Measurements from ENCODE around the gene TSPEAR.
A peak's percentile ranks its signal among the peaks of the same experiment; 100 is the strongest.
"Not testable (repeated sequence)": the region's sequence is repeated elsewhere in the genome, so short reads cannot be mapped to it uniquely, and the experiment has no call there.

Gene TSPEAR

DNA sequence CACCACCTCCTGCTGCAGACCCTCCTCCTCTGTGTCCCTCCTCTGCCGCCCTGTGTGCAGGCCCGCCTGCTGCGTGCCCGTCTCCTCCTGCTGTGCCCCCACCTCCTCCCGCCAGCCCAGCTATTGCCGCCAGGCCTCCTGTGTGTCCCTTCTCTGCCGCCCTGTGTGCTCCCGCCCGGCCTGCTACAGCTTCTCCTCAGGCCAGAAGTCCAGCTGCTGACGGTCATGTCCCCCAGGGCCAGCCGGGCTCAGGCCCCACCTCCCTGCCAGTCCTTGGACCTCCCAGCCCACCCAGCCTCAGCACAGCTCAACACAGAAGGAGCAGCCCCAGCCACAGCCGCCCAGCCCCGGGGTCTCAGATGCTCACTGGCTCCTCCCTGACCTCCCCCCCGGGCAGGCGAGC lies 83.5 kb downstream of the TSPEAR start:
- DNase-seq (ENCODE audit: low read depth in 2 of 2) = not testable (repeated sequence)

DNA sequence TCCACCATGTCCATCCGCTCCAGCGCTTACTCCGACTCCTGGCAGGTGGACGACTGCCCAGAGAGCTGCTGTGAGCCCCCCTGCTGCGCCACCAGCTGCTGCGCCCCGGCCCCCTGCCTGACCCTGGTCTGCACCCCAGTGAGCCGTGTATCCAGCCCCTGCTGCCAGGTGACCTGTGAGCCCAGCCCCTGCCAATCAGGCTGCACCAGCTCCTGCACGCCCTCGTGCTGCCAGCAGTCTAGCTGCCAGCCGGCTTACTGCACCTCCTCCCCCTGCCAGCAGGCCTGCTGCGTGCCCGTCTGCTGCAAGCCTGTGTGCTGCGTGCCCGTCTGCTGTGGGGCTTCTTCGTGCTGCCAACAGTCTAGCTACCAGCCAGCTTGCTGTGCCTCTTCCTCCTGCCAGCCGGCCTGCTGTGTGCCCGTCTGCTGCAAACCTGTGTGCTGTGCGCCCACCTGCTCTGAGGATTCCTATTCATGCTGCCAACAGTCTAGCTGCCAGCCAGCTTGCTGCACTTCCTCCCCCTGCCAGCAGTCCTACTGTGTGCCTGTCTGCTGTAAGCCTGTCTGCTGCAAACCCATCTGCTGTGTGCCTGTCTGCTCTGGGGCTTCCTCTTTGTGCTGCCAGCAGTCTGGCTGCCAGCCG lies 84.1 kb downstream of the TSPEAR start:
- DNase-seq (ENCODE audit: low read depth in 2 of 2) = not testable (repeated sequence)

DNA sequence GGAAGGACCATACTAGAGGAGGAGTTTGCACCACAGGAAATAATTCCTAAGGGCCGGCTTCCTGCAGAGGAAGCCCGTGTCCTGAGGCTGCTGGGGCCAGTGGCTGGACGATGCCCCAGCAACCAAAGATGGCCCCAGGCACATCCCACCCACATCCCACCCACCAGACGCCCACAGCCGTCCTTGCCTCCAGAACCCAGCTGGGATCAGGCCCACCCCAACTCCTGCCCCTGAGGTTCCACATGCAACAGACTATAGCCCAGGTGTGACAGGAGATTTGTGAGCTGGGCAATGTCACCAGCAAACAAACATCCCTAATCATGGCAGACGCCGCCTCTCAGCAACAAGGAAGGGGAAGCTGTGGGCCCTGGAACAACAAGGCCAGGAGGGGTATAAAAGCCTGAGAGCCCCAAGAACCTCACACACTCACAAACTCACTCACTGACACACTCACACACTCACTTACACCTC lies 84.7 kb downstream of the TSPEAR start, which contains the start of gene KRTAP10-9:
KRTAP10-9 (plus strand) TSS at position 421 of the 471 bp plus-strand sequence. CDS start 79 bp downstream, outside the sequence.
- no peak for DNase-seq (ENCODE audit: low read depth in 2 of 2)

DNA sequence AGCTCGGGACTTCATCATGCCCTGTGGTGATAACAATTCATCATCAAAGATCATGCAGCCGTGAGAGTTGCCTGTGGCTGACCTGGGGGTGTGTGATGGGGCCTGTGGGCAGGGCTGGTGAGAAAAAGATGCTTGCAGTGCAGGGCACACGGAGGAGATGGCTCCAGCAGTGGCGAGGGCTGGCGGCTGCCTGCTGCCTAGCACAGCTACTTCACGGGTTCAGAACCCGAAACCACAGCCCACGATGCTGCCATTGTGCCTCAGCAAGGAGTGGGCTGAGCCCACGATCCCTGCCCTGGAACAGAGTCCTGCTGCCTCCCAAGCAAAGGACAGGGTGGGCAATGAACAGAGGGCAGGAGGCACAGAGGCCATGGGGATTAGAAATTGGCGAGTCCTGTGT lies 85.1 kb downstream of the TSPEAR start:
- no peak for DNase-seq (ENCODE audit: low read depth in 2 of 2)

DNA sequence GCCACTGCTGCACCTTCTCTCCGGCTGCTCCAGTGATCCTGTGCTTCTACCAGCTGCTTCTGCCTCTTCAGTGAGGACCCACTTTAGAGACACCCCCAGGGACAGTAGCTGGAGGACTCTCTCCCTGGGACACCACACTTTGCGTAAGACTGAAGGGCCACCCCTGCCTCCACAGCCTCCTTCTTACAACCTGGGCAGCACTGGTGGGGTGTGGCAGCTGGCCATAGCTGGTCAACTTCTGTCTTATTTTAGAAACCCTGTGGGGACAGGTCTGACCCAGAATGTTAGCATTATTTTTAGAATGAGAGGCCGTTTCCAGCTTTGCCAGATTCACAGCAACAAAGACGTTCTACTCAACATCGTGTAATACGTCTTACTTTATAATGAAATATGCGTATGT lies 85.6 kb downstream of the TSPEAR start:
- DNase-seq (ENCODE audit: low read depth in 2 of 2) = no peak

DNA sequence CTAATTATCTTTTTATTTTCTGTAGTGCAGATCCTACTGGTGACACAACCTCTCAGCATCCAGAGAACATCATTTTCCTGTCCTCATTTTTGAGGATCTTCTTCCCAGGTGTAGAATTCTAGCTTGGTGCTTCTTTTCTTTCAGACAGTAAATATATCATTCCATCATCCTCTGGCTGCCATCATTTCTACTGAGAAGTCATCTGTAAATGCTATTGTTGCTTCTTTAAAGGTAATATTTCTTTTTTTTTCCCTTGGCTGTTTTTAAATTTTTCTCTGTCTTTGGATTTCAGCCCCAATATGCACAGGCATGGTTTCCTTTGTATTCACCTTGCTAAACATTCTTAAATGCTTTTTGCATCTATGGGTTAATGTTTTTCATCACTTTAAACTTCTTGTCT lies 87.8 kb downstream of the TSPEAR start:
- no peak for DNase-seq (ENCODE audit: low read depth in 2 of 2)

DNA sequence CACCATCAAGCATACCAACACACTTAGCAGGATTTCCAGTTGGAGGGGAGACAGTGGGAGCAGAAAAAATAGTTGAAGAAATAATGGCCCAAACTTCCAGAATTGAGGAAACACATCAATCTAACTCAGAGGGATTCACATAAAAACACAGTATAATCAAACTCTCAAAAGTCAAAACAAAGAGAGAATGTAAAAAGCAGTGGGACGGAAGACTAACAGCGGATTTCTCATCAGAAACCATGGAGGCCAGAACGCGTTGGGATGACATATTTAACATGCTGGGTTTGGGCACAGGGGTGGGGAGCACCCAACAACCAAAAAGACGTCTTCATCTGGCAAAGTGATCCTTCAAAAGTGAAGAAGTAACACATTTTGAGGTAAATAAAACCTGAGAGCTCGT lies 91.5 kb downstream of the TSPEAR start:
- DNase-seq (ENCODE audit: low read depth in 2 of 2) = no peak

DNA sequence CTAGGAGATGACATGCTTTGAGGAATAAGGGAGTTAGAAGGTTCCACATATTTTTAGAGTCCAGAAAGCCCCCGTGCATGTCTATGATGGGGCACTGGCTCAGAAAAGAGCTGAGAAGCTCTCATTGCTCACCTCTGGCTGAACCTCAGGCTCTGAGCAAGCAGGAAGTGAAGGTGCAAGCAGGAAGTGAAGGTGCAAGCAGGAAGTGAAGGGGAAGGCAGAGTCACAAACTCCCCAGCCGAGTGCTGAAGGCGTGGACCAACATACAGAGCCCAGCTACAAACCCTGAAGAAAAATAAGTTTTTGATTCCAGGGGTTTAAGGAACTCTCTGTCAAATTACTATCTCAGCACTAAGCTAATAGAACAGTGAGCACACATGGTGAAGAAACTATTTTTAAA lies 92.5 kb downstream of the TSPEAR start:
- DNase-seq (ENCODE audit: low read depth in 2 of 2) = peak; percentile 27 to 43

DNA sequence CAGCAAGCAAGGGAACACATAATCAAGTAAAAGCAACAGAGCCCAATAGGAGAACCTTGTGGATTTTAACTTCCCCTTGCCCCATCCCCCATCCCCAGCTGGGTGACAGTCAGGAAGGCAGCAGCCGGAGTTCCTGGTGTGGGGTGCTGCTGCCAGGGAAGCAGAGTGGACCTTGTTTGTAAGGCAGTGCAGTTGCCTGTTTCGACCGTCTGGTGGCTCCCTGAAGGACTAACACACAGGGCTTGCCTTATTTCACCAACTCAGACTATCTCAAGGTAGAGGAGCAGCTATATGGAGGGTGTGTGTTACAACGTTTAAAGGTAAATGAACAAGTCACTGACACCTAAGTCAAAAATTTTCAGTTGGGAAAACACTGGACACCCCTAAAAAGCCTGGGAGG lies 92.9 kb downstream of the TSPEAR start:
- no peak for DNase-seq (ENCODE audit: low read depth in 2 of 2)

DNA sequence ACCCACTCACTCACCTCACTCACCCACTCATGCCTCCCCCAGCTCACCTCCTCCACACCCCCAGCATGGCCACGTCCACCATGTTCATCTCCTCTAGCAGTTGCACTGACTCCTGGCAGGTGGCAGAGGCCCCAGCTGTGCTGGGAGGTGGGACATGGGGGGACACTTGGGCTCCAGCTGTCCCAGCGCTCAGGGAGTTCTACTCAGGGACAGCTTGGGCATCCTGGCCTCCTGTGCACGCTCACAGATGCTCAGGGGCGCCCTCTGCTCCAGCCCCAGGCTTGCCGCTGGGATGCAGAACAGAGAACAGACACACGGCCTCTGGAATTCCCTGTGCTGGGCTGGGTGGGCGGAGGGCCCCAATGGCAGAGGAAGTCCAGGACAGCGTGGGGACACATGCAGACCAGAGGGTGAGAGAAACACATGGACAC lies 94.3 kb downstream of the TSPEAR start:
- DNase-seq (ENCODE audit: low read depth in 2 of 2) = no peak

DNA sequence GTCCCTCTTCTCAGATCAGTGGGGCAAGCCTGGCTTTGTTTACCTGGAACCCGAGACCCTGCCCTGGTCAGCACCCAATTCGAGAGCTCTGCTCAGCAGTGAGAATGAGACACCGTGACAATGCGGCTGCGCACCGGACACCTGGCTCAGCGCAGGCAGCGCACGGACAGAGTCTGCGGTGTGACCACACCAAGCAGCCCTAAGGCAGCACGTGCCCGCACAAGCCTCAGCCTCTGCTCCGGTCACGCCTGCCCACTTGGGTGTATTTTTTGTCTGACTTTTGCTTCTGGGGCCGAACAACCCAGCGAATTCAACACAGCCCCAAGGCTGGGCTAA lies 94.8 kb downstream of the TSPEAR start:
- no peak for DNase-seq (ENCODE audit: low read depth in 2 of 2)

DNA sequence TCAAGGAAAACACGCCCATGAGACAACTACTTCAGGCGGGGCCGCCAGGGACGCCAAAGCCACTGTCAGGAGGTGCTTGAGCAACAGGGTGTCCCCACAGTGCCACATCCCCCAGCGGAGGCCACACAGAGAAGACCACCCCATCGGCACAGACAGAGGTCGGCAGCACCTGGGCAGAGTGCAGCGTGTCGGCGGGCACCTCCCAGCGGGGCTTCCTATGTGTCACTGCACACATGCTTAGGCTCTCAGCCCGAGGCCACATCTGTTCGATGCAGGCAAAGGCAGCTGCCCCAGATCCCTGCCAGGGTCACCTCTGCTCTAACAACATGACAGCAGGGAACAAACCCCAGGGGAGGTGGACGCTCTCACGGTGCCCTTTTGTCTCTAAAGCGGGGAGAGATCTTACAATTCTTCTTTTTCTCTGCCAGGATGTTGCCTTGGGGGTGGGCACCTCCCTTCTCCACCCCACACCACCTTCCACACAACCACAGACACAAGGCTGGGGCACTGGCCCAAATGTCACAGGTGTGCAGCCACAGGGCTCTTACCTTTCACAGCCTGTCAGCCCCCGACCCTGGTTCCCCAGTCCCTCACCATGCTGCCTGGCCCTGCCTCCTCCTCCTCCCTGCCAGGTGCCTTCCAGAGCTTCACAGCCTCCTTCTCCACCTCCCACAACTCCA lies 95.3 kb downstream of the TSPEAR start:
- DNase-seq (ENCODE audit: low read depth in 2 of 2) = no peak

DNA sequence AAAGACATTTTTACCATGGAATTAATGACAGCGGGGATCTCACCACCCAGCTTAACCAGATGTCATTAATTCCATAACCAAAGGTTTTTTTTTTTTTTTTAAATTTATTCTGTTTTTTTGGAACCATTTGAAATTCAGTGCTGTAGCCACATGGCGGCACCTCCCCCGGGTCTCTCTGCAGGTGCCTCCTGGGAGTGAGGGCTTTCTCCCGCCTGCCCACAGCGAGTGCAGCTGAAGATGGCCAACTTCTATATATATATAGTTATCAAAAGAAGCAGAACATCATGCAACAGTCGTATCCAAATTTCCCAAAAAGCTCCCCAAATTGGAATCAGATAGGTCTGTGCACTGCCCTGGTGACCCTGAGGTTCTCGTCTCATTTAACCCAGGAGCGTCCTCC lies 95.9 kb downstream of the TSPEAR start:
- no peak for DNase-seq (ENCODE audit: low read depth in 2 of 2)

DNA sequence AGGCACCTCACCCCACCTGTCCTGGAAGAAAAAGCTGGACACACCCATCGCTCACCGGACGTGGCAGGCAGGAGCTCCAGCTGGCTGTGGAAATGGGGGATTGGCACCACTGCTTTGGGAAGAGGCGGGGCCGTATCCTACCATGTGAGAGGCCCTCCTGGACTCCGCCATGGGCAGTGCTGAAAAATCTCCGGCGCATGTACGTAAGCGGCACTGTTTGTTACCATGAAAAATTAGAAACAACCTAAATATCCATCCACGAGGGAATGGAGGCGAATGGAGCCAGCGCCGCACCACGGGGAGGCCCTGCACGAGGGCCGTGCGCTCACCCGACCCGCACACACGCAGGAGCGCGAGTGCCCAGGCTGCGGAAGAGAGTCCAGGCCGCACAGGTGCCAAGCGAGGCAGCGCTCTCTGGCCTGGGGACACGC lies 96.4 kb downstream of the TSPEAR start:
- no peak for DNase-seq (ENCODE audit: low read depth in 2 of 2)

DNA sequence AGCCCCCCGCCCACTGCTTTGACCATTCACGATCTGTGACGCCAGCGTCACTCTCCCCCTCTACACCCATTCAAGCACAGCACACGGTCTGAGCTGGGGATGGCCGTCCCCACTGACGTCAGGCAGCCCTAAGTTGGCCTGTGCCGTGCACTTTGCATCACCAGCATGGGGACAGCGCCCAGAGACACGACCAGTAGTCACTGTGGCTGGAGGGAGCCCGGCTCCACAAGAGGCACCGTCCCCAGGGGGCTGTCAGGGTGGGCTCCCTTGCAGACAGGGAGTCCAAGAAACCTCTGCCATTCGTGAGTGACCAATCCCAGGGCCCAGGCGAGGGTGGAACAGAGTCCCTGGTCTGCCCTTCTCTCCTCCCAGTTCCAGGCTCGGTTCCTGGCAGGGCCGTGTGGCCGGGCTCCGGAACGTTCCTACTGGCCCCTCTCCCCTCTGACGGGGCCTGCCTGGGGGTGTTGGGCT lies 97.2 kb downstream of the TSPEAR start:
- no peak for DNase-seq (ENCODE audit: low read depth in 2 of 2)

DNA sequence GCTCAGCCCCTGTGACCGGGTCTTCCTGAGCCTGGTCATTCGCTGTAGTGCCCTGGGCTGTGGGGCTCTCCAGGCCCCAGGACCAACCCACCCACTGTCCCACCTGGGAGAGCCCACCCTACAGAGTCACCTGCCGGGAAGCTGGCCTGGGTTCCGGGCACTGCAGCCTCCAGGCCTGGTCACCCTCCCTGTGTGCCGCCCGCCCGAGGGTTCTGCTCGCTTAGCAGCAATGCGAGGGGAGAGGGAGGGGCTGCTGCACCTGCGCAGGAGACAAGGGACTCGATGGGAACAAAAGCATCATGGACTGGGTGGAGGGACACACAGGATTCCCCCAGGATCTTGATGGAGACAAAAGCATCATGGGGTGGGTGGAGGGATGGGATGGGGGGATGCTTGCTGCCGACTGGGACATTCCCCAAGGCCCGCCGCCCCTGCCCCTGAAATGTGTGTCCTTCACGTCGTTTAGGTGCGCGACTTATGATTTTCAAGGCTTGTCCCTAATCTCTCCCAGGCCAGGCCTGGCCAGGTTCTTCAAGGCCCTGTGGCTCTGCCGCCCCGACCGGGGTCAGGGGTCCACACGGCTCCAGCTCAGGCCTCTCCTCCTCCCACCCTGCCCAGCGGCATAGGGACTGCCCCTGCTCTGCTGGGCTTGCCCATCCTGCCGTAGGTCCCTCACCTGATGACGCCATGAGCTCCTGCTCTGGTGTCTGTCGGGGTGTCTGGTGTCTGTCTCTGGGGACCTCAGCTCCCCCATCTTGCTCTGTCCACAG lies 97.8 kb downstream of the TSPEAR start:
- no peak for DNase-seq (ENCODE audit: low read depth in 2 of 2)

DNA sequence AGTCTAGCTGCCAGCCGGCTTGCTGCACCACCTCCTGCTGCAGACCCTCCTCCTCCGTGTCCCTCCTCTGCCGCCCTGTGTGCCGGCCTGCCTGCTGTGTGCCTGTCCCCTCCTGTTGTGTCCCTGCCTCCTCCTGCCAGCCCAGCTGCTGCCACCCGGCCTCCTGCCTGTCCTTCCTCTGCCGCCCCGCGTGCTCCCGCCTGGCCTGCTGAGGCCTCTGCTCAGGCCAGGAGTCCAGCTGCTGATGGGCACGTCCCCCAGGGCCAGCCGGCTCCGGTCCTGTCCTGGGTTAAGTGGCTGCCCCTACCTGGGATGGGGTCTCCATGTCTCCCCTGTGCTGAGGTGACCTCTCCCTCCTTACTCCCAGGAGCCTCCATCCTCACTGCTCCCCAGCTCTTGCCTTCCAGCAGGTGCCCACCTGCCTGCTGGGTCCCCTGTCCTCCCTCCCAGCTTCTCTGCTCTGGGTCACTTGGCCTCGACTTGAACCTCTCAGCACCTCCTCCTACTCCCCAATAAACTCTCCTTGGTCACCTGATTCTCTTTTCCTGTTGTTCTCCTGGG lies 98.6 kb downstream of the TSPEAR start:
- DNase-seq (ENCODE audit: low read depth in 2 of 2) = no peak

DNA sequence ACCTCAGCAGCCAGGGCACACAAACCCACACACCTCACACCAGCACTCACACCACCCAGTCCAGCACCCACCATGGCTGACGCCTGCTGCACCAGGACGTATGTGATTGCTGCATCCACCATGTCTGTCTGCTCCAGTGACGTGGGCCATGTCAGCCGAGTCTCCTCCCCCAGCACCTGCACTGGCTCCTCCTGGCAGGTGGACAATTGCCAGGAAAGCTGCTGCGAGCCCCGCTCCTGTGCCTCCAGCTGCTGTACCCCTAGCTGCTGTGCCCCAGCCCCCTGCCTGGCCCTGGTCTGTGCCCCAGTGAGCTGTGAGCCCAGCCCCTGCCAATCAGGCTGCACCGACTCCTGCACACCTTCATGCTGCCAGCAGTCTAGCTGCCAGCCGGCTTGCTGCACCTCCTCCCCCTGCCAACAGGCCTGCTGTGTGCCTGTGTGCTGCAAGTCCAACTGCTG lies 99.3 kb downstream of the TSPEAR start, which contains the start of gene KRTAP10-8:
KRTAP10-8 (plus strand) TSS at position 51 of the 458 bp plus-strand sequence; CDS start at position 73, 22 bp downstream.
- DNase-seq (ENCODE audit: low read depth in 2 of 2) = no peak

DNA sequence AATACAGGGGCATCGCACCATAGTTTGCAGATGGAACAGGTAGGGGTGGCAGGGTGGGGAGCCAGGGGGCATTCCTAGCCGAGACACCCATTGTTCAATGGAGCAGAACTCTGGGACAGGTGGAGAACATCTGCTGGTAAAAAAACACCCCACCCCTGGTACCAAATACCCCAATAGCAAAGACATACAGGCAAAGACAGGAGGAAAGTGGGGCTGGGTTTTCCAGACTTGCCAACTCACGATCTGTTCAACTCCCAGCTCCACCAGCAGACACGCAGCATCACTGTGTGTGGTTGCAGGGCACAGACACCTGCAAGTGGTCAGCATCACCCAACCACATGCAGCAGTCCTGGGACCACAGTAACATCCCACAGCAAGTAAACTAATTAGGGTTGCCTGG lies 99.8 kb downstream of the TSPEAR start:
- DNase-seq (ENCODE audit: low read depth in 2 of 2) = no peak

DNA sequence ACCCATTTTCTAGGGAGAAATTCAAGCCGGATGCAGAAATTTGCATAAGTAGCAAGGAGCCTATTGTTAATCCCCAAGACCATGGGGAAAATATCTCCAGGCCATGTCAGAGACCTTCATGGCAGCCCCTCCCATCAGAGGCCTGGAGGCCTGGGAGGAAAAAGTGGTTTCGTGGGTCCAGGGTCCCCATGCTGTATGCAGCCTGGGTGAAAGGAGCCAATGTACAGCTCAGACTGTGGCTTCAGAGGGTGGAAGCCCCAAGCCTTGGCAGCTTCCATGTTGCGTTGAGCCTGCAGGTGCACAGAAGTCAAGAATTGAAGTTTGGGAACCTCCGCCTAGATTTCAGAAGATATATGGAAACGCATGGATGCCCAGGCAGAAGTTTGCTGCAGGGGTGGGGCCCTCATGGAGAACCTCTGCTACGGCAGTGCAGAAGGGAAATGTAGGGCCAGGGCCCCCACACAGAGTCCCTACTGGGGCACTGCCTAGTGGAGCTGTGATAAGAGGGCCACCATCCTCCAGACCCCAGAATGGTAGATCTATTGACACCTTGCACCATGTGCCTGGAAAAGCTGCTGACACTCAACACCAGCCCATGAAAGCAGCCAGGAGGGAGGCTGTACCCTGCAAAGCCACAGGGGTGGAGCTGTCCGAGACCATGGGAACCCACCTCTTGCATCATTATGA lies 101.1 kb downstream of the TSPEAR start:
- not testable (repeated sequence) for DNase-seq (ENCODE audit: low read depth in 2 of 2)

DNA sequence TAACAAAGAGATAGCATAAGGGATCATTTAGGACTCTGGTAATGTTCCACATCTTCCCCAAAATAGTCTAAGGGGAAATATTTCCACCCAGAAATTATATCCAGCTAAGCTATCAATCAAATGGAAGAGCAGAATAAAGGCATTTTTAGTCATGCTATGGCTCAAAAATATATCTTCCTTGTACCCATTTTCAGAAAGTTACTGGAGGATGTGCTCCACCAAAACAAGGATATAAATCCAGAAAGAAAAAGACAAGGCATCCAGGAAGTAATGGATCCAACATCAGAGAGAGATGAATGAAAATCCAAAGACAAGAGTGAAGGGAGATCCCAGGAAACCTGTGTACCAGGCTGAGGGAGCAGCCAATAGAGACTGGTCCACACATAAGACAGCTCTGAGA lies 102.2 kb downstream of the TSPEAR start:
- no peak for DNase-seq (ENCODE audit: low read depth in 2 of 2)

All from stimulated activated CD8-positive, alpha-beta memory T cell treated with anti-CD3 and anti-CD28 coated beads, Interleukin-2, amount 100 ng/mL, for 1 hour (primary cell).